IMR-90 (cell line): ENCODE results near the gene BRCA2. TPM values are rescaled to one million over a fixed set of nuclear protein-coding genes. Genes with fewer than 3 reads are reported as not detected.
A peak's percentile ranks its signal among the peaks of the same experiment; 100 is the strongest.

Experiments used
- ATAC-seq: fragments of 200-7000 bp; cut with Tn5 transposase; 2 replicates; pipeline ENCODE4 v1.9.1; 2020; ENCODE audit warnings: low read depth, mild to moderate bottlenecking, moderate library complexity
- BruUV-seq: library from RNA; stranded (reverse); fragments of 400-500 nt; replicated peaks from 2 replicates; lab custom pipeline; 2021; lab: Mats Ljungman, UMichigan
- CTCF ChIA-PET: fragments of 300-600 bp; formaldehyde crosslinking; extraction: SDS; loops from one replicate; lab custom pipeline; 2021; ENCODE audit warnings: antibody characterized with exemption; lab: Yijun Ruan, JAX
- POLR2A ChIA-PET: fragments of 300-600 bp; sonication (Branson Sonifier 250); formaldehyde crosslinking; loops from one replicate; lab custom pipeline; 2022; ENCODE audit warnings: antibody characterized with exemption; ENCODE audit not compliant: unreplicated experiment; lab: Charles Lee
- DNase-seq: peaks from one replicate; pipeline ENCODE4 v3.0.0; 2013
- H2AFZ ChIP-seq: replicated peaks from 2 replicates; pipeline ENCODE3; 2013; ENCODE audit warnings: low read length, mild to moderate bottlenecking; ENCODE audit not compliant: poor library complexity
- H2AK5ac ChIP-seq: 2 replicates; pipeline ENCODE4 v1.6.1; 2013; ENCODE audit warnings: low read depth, low read length, inconsistent platforms
- H2AK9ac ChIP-seq: replicated peaks from 2 replicates; pipeline ENCODE3; 2013; ENCODE audit warnings: mild to moderate bottlenecking, low read depth, low read length, moderate library complexity; ENCODE audit not compliant: poor library complexity
- H2BK120ac ChIP-seq: 2 replicates; pipeline ENCODE4 v1.6.1; 2013; ENCODE audit warnings: low read depth, low read length, inconsistent platforms
- H2BK15ac ChIP-seq: 3 replicates; pipeline ENCODE4 v1.6.1; 2013; ENCODE audit warnings: low read depth, low read length, inconsistent platforms
- H2BK20ac ChIP-seq: 2 replicates; pipeline ENCODE4 v1.6.1; 2013; ENCODE audit warnings: low read depth, mild to moderate bottlenecking, inconsistent platforms, low read length, moderate library complexity
- H2BK5ac ChIP-seq: 2 replicates; pipeline ENCODE4 v1.6.1; 2013; ENCODE audit warnings: mild to moderate bottlenecking, low read depth, low read length, inconsistent platforms; ENCODE audit not compliant: poor library complexity, severe bottlenecking
- H3K14ac ChIP-seq: replicated peaks from 2 replicates; pipeline ENCODE4 v1.6.1; 2013; ENCODE audit warnings: low read depth, low read length, inconsistent platforms
- H3K18ac ChIP-seq: 2 replicates; pipeline ENCODE4 v1.6.1; 2013; ENCODE audit warnings: low read depth, low read length, control low read depth
- H3K23ac ChIP-seq: 2 replicates; pipeline ENCODE4 v1.6.1; 2013; ENCODE audit warnings: low read depth, low read length, inconsistent platforms
- H3K27ac ChIP-seq: 2 replicates; pipeline ENCODE4 v1.5.1; 2013; ENCODE audit warnings: mild to moderate bottlenecking, control low read depth, low read length; ENCODE audit not compliant: insufficient read depth
- H3K27me3 ChIP-seq: 2 replicates; pipeline ENCODE4 v1.6.1; 2013; ENCODE audit warnings: low read length; ENCODE audit not compliant: control insufficient read depth, insufficient read depth
- H3K36me3 ChIP-seq: 2 replicates; pipeline ENCODE4 v1.6.1; 2013; ENCODE audit warnings: low read length, mixed read lengths; ENCODE audit not compliant: control insufficient read depth, insufficient read depth
- H3K4ac ChIP-seq: 2 replicates; pipeline ENCODE4 v1.6.1; 2013; ENCODE audit warnings: low read depth, low read length, inconsistent platforms
- H3K4me1 ChIP-seq: 2 replicates; pipeline ENCODE4 v1.6.1; 2013; ENCODE audit warnings: low read length, mixed read lengths; ENCODE audit not compliant: control insufficient read depth, insufficient read depth
- H3K4me2 ChIP-seq: 2 replicates; pipeline ENCODE4 v1.6.1; 2013; ENCODE audit warnings: low read depth, mild to moderate bottlenecking, control low read depth, low read length, moderate library complexity
- H3K4me3 ChIP-seq: 2 replicates; pipeline ENCODE4 v1.5.1; 2013; ENCODE audit warnings: low read depth, mild to moderate bottlenecking, control low read depth, low read length, moderate library complexity; ENCODE audit not compliant: insufficient read depth
- H3K56ac ChIP-seq: 2 replicates; pipeline ENCODE4 v1.6.1; 2013; ENCODE audit warnings: low read length, inconsistent platforms; ENCODE audit not compliant: insufficient read depth; ENCODE audit errors: extremely low read depth
- H3K79me1 ChIP-seq, 2 experiments: 2 replicates each; pipeline ENCODE4 v1.6.1; 2013; ENCODE audit warnings: low read length in 2 of 2, inconsistent platforms in 1 of 2, low read depth in 1 of 2
- H3K9ac ChIP-seq: 2 replicates; pipeline ENCODE4 v1.6.1; 2013; ENCODE audit warnings: low read depth, low read length, control low read depth
- H3K9me1 ChIP-seq: 2 replicates; pipeline ENCODE4 v1.6.1; 2013; ENCODE audit warnings: low read length, inconsistent platforms; ENCODE audit not compliant: insufficient read depth
- H3K9me3 ChIP-seq: 2 replicates; pipeline ENCODE4 v1.6.1; 2013; ENCODE audit warnings: low read length; ENCODE audit not compliant: control insufficient read depth, insufficient read depth
- H4K20me1 ChIP-seq: 2 replicates; pipeline ENCODE4 v1.6.1; 2013; ENCODE audit warnings: low read length, inconsistent platforms; ENCODE audit not compliant: insufficient read depth
- H4K5ac ChIP-seq: 2 replicates; pipeline ENCODE4 v1.6.1; 2013; ENCODE audit warnings: mild to moderate bottlenecking, low read depth, low read length, control low read depth
- H4K8ac ChIP-seq, 2 experiments: 2 replicates each; pipeline ENCODE4 v1.6.1; 2013; ENCODE audit warnings: low read depth in 2 of 2, low read length in 2 of 2, control low read depth in 1 of 2, inconsistent platforms in 1 of 2
- H4K91ac ChIP-seq: 2 replicates; pipeline ENCODE4 v1.6.1; 2013; ENCODE audit warnings: low read depth, low read length, inconsistent platforms; ENCODE audit not compliant: insufficient read depth
- BHLHE40 ChIP-seq: fragments of 150-350 bp; IDR thresholded peaks from 2 replicates; pipeline ENCODE4 v1.6.1; 2016; ENCODE audit warnings: mild to moderate bottlenecking, low read depth, low read length
- CEBPB ChIP-seq: IDR thresholded peaks from 2 replicates; pipeline ENCODE4 v1.6.1; 2012; ENCODE audit warnings: low read depth, low read length, improper control_type of control experiment
- CHD1 ChIP-seq: IDR thresholded peaks from 2 replicates; pipeline ENCODE4 v1.6.1; 2012; ENCODE audit warnings: low read depth, low read length, improper control_type of control experiment
- FOS ChIP-seq: fragments of 150-350 bp; IDR thresholded peaks from 2 replicates; pipeline ENCODE4 v1.6.1; 2016; ENCODE audit warnings: low read depth, low read length
- MAFK ChIP-seq: IDR thresholded peaks from 2 replicates; pipeline ENCODE4 v1.6.1; 2012; ENCODE audit warnings: low read depth, low read length, improper control_type of control experiment
- MAZ ChIP-seq: IDR thresholded peaks from 2 replicates; pipeline ENCODE4 v1.6.1; 2012; ENCODE audit warnings: low read depth, mild to moderate bottlenecking, low read length, improper control_type of control experiment, moderate library complexity, borderline replicate concordance
- NFE2L2 ChIP-seq: fragments of 150-350 bp; IDR thresholded peaks from 2 replicates; pipeline ENCODE4 v1.6.1; 2016; ENCODE audit warnings: low read depth, mild to moderate bottlenecking, low read length
- POLR2A ChIP-seq: IDR thresholded peaks from 2 replicates; pipeline ENCODE4 v1.6.1; 2012; ENCODE audit warnings: mild to moderate bottlenecking, low read depth, low read length
- RAD21 ChIP-seq: IDR thresholded peaks from 2 replicates; pipeline ENCODE4 v1.6.1; 2012; ENCODE audit warnings: low read length, improper control_type of control experiment
- RCOR1 ChIP-seq: IDR thresholded peaks from 2 replicates; pipeline ENCODE4 v1.6.1; 2012; ENCODE audit warnings: mild to moderate bottlenecking, low read length, improper control_type of control experiment; ENCODE audit not compliant: insufficient replicate concordance
- RFX5 ChIP-seq: IDR thresholded peaks from 2 replicates; pipeline ENCODE4 v1.8.0; 2012; ENCODE audit warnings: low read depth, mild to moderate bottlenecking, low read length, moderate library complexity
- SMC3 ChIP-seq: fragments of 150-350 bp; IDR thresholded peaks from 2 replicates; pipeline ENCODE4 v1.6.1; 2016; ENCODE audit warnings: low read depth, mild to moderate bottlenecking, antibody characterized with exemption, low read length, moderate library complexity
- WGBS, 2 experiments: methylation state at CpG; one replicate each; pipeline versions ENCODE4 v1.1.5 to v1.1.7; 2013; ENCODE audit warnings: missing lambda C conversion rate in 2 of 2; ENCODE audit not compliant: insufficient read length in 1 of 2; ENCODE audit errors: extremely low coverage in 2 of 2; 5-methylcytosine and 5-hydroxymethylcytosine counted together
- dilution Hi-C: fragments of 300-500 bp; cut with HindIII; formaldehyde crosslinking; loops from one replicate; pipeline ENCODE4 v1.14.3; 2018; ENCODE audit warnings: low sequenced_read_pairs; ENCODE audit not compliant: unreplicated experiment
- in situ Hi-C: fragments of 300-500 bp; cut with MboI; formaldehyde crosslinking; loops from 3 replicates; pipeline ENCODE4 v1.14.3; 2019; ENCODE audit warnings: low sequenced_read_pairs, inconsistent platforms, mixed read lengths
- intact Hi-C: fragments of 100-400 bp; cut with micrococcal nuclease; formaldehyde crosslinking; loops from 2 replicates; pipeline ENCODE4 v1.10.0; 2022
- polyA plus RNA-seq, 3 experiments: library from polyadenylated mRNA; depleted of rRNA; stranded (reverse); fragments of >200 nt; gene quantifications; 2 replicates each; pipeline ENCODE4 v1.2.3, GENCODE V29; 2012; ENCODE audit warnings: low replicate concordance in 1 of 3
- total RNA-seq: library from RNA; depleted of rRNA; stranded (reverse); fragments of >200 nt; gene quantifications from 2 replicates; pipeline ENCODE4 v1.2.3, GENCODE V29; 2012
- TF ChIP-seq, protein P1 (sequence below): fragments of 150-350 bp; IDR thresholded peaks from 2 replicates; pipeline ENCODE4 v1.6.1; 2016; ENCODE audit warnings: low read depth, mild to moderate bottlenecking, low read length, moderate library complexity, borderline replicate concordance
- TF ChIP-seq, protein P2 (sequence below): conservative IDR thresholded peaks from 2 replicates; pipeline ENCODE4 v1.5.1; 2012; ENCODE audit warnings: mild to moderate bottlenecking, low read depth, low read length, improper control_type of control experiment
- TF ChIP-seq, protein P3 (sequence below): fragments of 150-350 bp; IDR thresholded peaks from 2 replicates; pipeline ENCODE4 v1.6.1; 2017; ENCODE audit warnings: mild to moderate bottlenecking, antibody characterized with exemption, low read length, low read depth

The BRCA2 gene
- total and polyA plus RNA-seq, 2 of the 4 experiments (the other 2 are of a cell fraction) = 2.0 to 9.7 TPM

DNA sequence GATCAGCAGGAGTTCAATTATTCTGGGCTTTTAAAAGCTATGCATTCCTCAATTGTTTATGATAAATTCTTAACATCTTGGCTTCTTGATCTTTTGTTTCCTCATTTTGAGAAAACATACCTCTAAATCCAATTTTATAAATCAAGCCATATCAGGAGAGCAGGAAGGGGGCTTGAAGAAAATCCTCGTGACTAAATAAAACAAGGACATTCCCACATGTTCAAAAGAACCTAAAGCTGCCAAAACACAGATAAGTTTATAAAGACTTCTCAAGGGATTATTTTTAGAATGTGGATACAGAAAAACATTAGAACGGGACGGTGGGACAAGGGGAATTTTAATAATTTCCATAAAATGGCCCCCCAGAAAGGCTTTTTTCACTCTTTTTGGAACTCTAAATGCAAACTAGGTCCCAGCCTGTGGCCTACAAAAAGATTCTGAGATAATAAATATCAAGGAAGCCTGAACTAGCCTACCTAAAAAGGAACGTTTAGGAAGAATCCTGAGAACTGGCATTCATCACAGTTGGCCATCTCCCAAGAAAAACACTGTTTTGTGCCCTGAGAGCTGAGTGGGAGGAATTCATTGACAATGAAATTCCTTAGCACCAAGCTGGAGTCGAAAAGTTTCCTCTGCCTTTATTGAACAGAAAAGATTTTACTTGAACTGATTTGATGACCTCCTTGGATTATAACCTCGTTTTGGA is 30.2 kb upstream of the BRCA2 start:
- peak overlapping the region; percentile 60; the same call in 1 of the 2 replicates for H3K4me2 ChIP-seq
- no peak overlapping the region for H2AK5ac ChIP-seq
- H4K8ac ChIP-seq = peak overlapping the region in 1 of 2 experiments; percentile 6; a peak in 1 of 4 replicates
- H3K18ac ChIP-seq = peak overlapping the region; percentile 23; the same call in 1 of the 2 replicates
- DNase-seq (peak; percentile 82), ATAC-seq (peak; percentile 48)
- no peak overlapping the region for H3K4me3 ChIP-seq
- WGBS, 2 experiments = no CpG with 5 or more reads among the region's 6 CpGs
- H2BK5ac ChIP-seq = no peak overlapping the region
- H3K27ac ChIP-seq = no peak overlapping the region
- no peak overlapping the region for H2BK15ac ChIP-seq
- dilution Hi-C loops = no loop called here
- H3K79me1 ChIP-seq = no peaks in the 10 kb centered on the region
- no TSS peak for BruUV-seq
- H4K91ac ChIP-seq = no peak overlapping the region
- H2AK9ac ChIP-seq = no peak overlapping the region
- no peaks in the 10 kb centered on the region for H3K36me3 ChIP-seq
- H2BK20ac ChIP-seq = no peak overlapping the region; the same call in 1 of the 2 replicates
- in situ Hi-C loops = no loop called here
- no peak overlapping the region for H3K9ac ChIP-seq
- H4K5ac ChIP-seq = no peak overlapping the region
- no peak overlapping the region for H2AFZ ChIP-seq
- H3K27me3 ChIP-seq = no peaks in the 10 kb centered on the region
- H3K56ac ChIP-seq = no peak overlapping the region
- H3K9me3 ChIP-seq = no peaks in the 10 kb centered on the region
- H3K4ac ChIP-seq = no peak overlapping the region
- H2BK120ac ChIP-seq = peak overlapping the region; percentile 58; the same call in 1 of the 2 replicates
- POLR2A ChIA-PET = no interaction called here
- H4K20me1 ChIP-seq = no peaks in the 10 kb centered on the region
- H3K14ac ChIP-seq = 0 out of 2 replicates have a peak overlapping the region, but pooled peaks have one; percentile 18
- no peaks in the 10 kb centered on the region for H3K9me1 ChIP-seq
- H3K4me1 ChIP-seq = peaks cover 3% of the 10 kb centered on the region; the same call in 1 of the 2 replicates
- no peak overlapping the region for H3K23ac ChIP-seq
- CTCF ChIA-PET = no interaction called here
- intact Hi-C loops = no loop called here
- no peak for TF ChIP-seq FOS
- no peak for TF ChIP-seq MAZ
- no peak for TF ChIP-seq CEBPB
- TF ChIP-seq BHLHE40 = no peak
- TF ChIP-seq, protein P1, sequence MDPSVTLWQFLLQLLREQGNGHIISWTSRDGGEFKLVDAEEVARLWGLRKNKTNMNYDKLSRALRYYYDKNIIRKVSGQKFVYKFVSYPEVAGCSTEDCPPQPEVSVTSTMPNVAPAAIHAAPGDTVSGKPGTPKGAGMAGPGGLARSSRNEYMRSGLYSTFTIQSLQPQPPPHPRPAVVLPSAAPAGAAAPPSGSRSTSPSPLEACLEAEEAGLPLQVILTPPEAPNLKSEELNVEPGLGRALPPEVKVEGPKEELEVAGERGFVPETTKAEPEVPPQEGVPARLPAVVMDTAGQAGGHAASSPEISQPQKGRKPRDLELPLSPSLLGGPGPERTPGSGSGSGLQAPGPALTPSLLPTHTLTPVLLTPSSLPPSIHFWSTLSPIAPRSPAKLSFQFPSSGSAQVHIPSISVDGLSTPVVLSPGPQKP = no peak
- no peak for TF ChIP-seq POLR2A
- no peak for TF ChIP-seq RAD21
- TF ChIP-seq, protein P2, sequence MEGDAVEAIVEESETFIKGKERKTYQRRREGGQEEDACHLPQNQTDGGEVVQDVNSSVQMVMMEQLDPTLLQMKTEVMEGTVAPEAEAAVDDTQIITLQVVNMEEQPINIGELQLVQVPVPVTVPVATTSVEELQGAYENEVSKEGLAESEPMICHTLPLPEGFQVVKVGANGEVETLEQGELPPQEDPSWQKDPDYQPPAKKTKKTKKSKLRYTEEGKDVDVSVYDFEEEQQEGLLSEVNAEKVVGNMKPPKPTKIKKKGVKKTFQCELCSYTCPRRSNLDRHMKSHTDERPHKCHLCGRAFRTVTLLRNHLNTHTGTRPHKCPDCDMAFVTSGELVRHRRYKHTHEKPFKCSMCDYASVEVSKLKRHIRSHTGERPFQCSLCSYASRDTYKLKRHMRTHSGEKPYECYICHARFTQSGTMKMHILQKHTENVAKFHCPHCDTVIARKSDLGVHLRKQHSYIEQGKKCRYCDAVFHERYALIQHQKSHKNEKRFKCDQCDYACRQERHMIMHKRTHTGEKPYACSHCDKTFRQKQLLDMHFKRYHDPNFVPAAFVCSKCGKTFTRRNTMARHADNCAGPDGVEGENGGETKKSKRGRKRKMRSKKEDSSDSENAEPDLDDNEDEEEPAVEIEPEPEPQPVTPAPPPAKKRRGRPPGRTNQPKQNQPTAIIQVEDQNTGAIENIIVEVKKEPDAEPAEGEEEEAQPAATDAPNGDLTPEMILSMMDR = no peak
- no peak for TF ChIP-seq RFX5
- no peak for TF ChIP-seq NFE2L2
- no peak for TF ChIP-seq MAFK
- TF ChIP-seq RCOR1 = no peak
- TF ChIP-seq, protein P3, sequence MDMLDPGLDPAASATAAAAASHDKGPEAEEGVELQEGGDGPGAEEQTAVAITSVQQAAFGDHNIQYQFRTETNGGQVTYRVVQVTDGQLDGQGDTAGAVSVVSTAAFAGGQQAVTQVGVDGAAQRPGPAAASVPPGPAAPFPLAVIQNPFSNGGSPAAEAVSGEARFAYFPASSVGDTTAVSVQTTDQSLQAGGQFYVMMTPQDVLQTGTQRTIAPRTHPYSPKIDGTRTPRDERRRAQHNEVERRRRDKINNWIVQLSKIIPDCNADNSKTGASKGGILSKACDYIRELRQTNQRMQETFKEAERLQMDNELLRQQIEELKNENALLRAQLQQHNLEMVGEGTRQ = no peak
- no peak for TF ChIP-seq SMC3
- TF ChIP-seq CHD1 = no peak
